B cell (primary cell): ENCODE results near the gene KLHL22. TPM values are rescaled to one million over a fixed set of nuclear protein-coding genes. Genes with fewer than 3 reads are reported as not detected.
A peak's percentile ranks its signal among the peaks of the same experiment; 100 is the strongest.

ENCODE experiments used
- ATAC-seq: fragments of 200-7000 bp; cut with Tn5 transposase; one replicate; pipeline ENCODE4 v1.10.0; 2021; ENCODE audit warnings: low read depth, mild to moderate bottlenecking, moderate number of reproducible peaks, moderate library complexity
- CTCF ChIA-PET: fragments of 350-600 bp; sonication (Branson Sonifier 250); formaldehyde crosslinking; loops from one replicate; lab custom pipeline; 2021; ENCODE audit warnings: antibody characterized with exemption, inconsistent platforms; lab: Charles Lee
- POLR2A ChIA-PET: fragments of 350-600 bp; sonication (Branson Sonifier 250); formaldehyde crosslinking; loops from one replicate; lab custom pipeline; 2021; ENCODE audit warnings: antibody characterized with exemption; lab: Charles Lee
- DNase-seq: peaks from one replicate; pipeline ENCODE4 v3.0.0; 2013
- H2AFZ ChIP-seq: 2 replicates; pipeline ENCODE4 v1.6.1; 2012; ENCODE audit warnings: mild to moderate bottlenecking, low read depth, low read length; ENCODE audit not compliant: insufficient read depth, poor library complexity, severe bottlenecking
- H3K27ac ChIP-seq, 2 donors: 1 replicate in 1 of 2; 2 replicates in 1 of 2; pipeline ENCODE4 v1.5.1; 2012 to 2013; ENCODE audit warnings: low read length in 2 of 2, mild to moderate bottlenecking in 2 of 2, moderate library complexity in 1 of 2
- H3K27me3 ChIP-seq, 4 experiments: fragments of 200-600 bp in 1 of 4; sonication (generic) in 1 of 4; replicated peaks in 1 of 4; 1 replicate in 2 of 4; 2 replicates in 2 of 4; pipeline versions ENCODE4 v1.6.1 to v1.7.0; 2013 to 2016; ENCODE audit warnings: low read length in 3 of 4, mild to moderate bottlenecking in 2 of 4, mixed read lengths in 1 of 4, moderate library complexity in 1 of 4; ENCODE audit not compliant: insufficient read depth in 4 of 4, control insufficient read depth in 3 of 4; ENCODE audit errors: control extremely low read depth in 1 of 4
- H3K36me3 ChIP-seq, 2 experiments: replicated peaks in 1 of 2; 1 replicate in 1 of 2; 2 replicates in 1 of 2; pipeline versions ENCODE4 v1.6.1 to v1.7.1; 2013; ENCODE audit warnings: low read length in 1 of 2; ENCODE audit not compliant: insufficient read depth in 2 of 2, control insufficient read depth in 1 of 2; ENCODE audit errors: control extremely low read depth in 1 of 2, extremely low read depth in 1 of 2
- H3K4me1 ChIP-seq, 2 donors: fragments of 200-600 bp in 1 of 2; sonication (generic) in 1 of 2; 1 replicate in 1 of 2; 2 replicates in 1 of 2; pipeline versions ENCODE4 v1.5.1 to v1.6.1; 2013 to 2017; ENCODE audit warnings: low read length in 2 of 2; ENCODE audit not compliant: control insufficient read depth in 2 of 2, insufficient read depth in 2 of 2
- H3K4me2 ChIP-seq: replicated peaks from 2 replicates; pipeline ENCODE3; 2012; ENCODE audit warnings: mild to moderate bottlenecking, low read depth, low read length; ENCODE audit not compliant: poor library complexity, severe bottlenecking
- H3K4me3 ChIP-seq, 5 experiments: fragments of 200-600 bp in 1 of 5; sonication (generic) in 1 of 5; 1 replicate in 3 of 5; 2 replicates in 2 of 5; pipeline versions ENCODE4 v1.5.1 to v1.7.0; 2011 to 2016; ENCODE audit warnings: low read length in 4 of 5, mild to moderate bottlenecking in 4 of 5, low read depth in 2 of 5, control low read depth in 1 of 5, moderate library complexity in 1 of 5; ENCODE audit not compliant: insufficient read depth in 1 of 5; ENCODE audit errors: control extremely low read depth in 1 of 5, extremely low read depth in 1 of 5
- H3K79me2 ChIP-seq: fragments of 200-600 bp; sonication (generic); one replicate; pipeline ENCODE4 v1.6.0; 2016; ENCODE audit warnings: low read length; ENCODE audit not compliant: control insufficient read depth, insufficient read depth
- H3K9ac ChIP-seq: fragments of 200-600 bp; sonication (generic); 2 replicates; pipeline ENCODE4 v1.6.1; 2017; ENCODE audit warnings: mild to moderate bottlenecking, low read length, moderate library complexity
- H3K9me3 ChIP-seq, 3 donors: one replicate each; pipeline versions ENCODE4 v1.6.1 to v1.7.1; 2013; ENCODE audit warnings: low read length in 2 of 3; ENCODE audit not compliant: control insufficient read depth in 2 of 3, insufficient read depth in 1 of 3; ENCODE audit errors: control extremely low read depth in 1 of 3
- H4K20me1 ChIP-seq: 2 replicates; pipeline ENCODE4 v1.6.0; 2012; ENCODE audit warnings: mild to moderate bottlenecking, low read length; ENCODE audit not compliant: insufficient read depth, control insufficient read depth, poor library complexity, severe bottlenecking
- H3K27ac Mint-ChIP-seq: one replicate; pipeline ENCODE4 v1.8.0; 2021; ENCODE audit warnings: mixed read lengths
- H3K27me3 Mint-ChIP-seq: one replicate; pipeline ENCODE4 v1.8.0; 2021; ENCODE audit warnings: mixed read lengths
- H3K4me1 Mint-ChIP-seq: one replicate; pipeline ENCODE4 v1.8.0; 2021; ENCODE audit warnings: mixed read lengths
- H3K4me3 Mint-ChIP-seq: one replicate; pipeline ENCODE4 v1.8.0; 2021; ENCODE audit warnings: mixed read lengths
- H3K9me3 Mint-ChIP-seq: one replicate; pipeline ENCODE4 v1.8.0; 2022; ENCODE audit warnings: mixed read lengths; ENCODE audit not compliant: insufficient read depth
- EZH2 ChIP-seq: IDR thresholded peaks from 2 replicates; pipeline ENCODE4 v1.6.1; 2012; ENCODE audit warnings: borderline replicate concordance, low read depth, mild to moderate bottlenecking, moderate library complexity, low read length; ENCODE audit not compliant: insufficient read depth, poor library complexity, severe bottlenecking
- WGBS: methylation state at CpG from one replicate; pipeline ENCODE4 v1.1.5; 2013; ENCODE audit warnings: missing lambda C conversion rate; ENCODE audit not compliant: insufficient coverage; 5-methylcytosine and 5-hydroxymethylcytosine counted together
- intact Hi-C: fragments of 100-400 bp; cut with micrococcal nuclease; formaldehyde crosslinking; loops from one replicate; pipeline ENCODE4 v1.10.0; 2022
- polyA plus RNA-seq: library from polyadenylated mRNA; depleted of rRNA; stranded (reverse); fragments of >200 nt; gene quantifications from 2 replicates; pipeline ENCODE4 v1.2.3, GENCODE V29; 2012
- total RNA-seq, 2 donors: library from RNA; stranded (reverse); fragments of 120-200 nt in 1 of 2; gene quantifications; 1 replicate in 1 of 2; 2 replicates in 1 of 2; pipeline versions ENCODE4 v1.2.3 to v1.2.4, GENCODE V29; 2013 to 2022
- TF ChIP-seq, protein P1 (sequence below): fragments of 200-600 bp; IDR thresholded peaks from one replicate; pipeline ENCODE4 v1.8.0; 2022; ENCODE audit warnings: antibody characterized with exemption, mild to moderate bottlenecking

KLHL22 gene
- total and polyA plus RNA-seq, 2 donors (not counting 1 experiment from before 2014, with no cell fraction given), result 37.0 to 45.6 TPM

DNA sequence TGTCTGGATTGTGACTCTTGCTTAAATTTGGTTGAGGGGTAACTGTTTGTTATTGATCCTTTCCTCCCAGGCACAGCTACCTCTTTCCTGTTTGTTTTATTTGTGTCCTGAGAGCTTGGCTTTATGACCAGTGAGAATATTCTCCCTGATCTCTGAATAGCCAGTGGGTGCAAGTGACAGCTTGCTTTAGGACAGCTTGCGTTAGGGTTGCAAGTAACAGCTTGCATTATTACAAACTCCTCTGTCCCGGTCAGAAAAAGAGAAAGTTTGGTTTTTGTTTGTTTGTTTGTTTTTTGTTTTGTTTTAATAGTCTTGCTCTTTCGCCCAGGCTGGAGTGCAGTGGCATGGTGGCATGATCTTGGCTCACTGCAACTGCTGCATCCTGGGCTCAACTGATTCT is 3.3 kb upstream of the KLHL22 start:
- ATAC-seq (no peak), DNase-seq (no peak)
- H3K9ac ChIP-seq, result no peak overlapping the region
- H3K9me3 ChIP-seq, result no peaks in the 10 kb centered on the region
- peaks cover 8% of the 10 kb centered on the region for H3K4me1 Mint-ChIP-seq
- CTCF ChIA-PET, result interaction anchor here (1.1 to 1.6 kb wide), 4 partner anchors 15 to 81 kb away, joined by 3 to 10 read pairs (median 5); no protein-coding TSS in a partner anchor
- H3K4me3 Mint-ChIP-seq, result no peak overlapping the region
- H3K27ac ChIP-seq, result no peak overlapping the region
- 50% methylated on average over 2 of the region's 3 CpGs for WGBS
- no peak overlapping the region for H3K4me2 ChIP-seq
- H3K27me3 ChIP-seq, result no peaks in the 10 kb centered on the region
- no peaks in the 10 kb centered on the region for H3K27me3 Mint-ChIP-seq
- POLR2A ChIA-PET, result no interaction called here
- peaks cover 10 to 20% of the 10 kb centered on the region in 2 donors for H3K4me1 ChIP-seq
- H2AFZ ChIP-seq, result no peak overlapping the region
- H4K20me1 ChIP-seq, result peaks cover 4% of the 10 kb centered on the region
- peaks cover 21% of the 10 kb centered on the region for H3K79me2 ChIP-seq
- H3K4me3 ChIP-seq, result no peak overlapping the region
- H3K27ac Mint-ChIP-seq, result no peak overlapping the region
- TF ChIP-seq, protein P1, sequence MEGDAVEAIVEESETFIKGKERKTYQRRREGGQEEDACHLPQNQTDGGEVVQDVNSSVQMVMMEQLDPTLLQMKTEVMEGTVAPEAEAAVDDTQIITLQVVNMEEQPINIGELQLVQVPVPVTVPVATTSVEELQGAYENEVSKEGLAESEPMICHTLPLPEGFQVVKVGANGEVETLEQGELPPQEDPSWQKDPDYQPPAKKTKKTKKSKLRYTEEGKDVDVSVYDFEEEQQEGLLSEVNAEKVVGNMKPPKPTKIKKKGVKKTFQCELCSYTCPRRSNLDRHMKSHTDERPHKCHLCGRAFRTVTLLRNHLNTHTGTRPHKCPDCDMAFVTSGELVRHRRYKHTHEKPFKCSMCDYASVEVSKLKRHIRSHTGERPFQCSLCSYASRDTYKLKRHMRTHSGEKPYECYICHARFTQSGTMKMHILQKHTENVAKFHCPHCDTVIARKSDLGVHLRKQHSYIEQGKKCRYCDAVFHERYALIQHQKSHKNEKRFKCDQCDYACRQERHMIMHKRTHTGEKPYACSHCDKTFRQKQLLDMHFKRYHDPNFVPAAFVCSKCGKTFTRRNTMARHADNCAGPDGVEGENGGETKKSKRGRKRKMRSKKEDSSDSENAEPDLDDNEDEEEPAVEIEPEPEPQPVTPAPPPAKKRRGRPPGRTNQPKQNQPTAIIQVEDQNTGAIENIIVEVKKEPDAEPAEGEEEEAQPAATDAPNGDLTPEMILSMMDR, result no peak
- H3K36me3 ChIP-seq, result no peaks in the 10 kb centered on the region
- intact Hi-C loops, result no loop called here
- no peaks in the 10 kb centered on the region for H3K9me3 Mint-ChIP-seq

DNA sequence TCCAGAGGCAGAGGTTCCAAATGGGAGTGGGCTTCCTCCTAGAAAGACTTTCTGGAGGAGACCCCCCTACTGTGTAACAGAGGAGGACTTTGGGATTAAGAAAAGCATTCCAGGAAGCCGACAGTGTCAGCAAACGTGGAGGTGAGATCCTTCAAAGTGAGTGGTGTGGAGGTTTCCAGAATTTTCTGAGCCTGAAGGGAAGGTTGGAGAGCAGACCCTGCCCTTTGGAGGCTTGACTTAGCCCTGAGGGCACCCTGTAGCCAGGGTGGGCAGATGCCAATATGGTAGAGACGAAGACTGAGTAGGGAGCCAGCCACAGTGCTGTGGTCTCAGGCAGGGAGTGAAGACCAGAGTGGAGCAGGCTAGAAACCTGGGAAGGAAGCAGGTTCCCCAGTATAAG is 1.8 kb upstream of the KLHL22 start:
- intact Hi-C loops, result no loop called here
- CTCF ChIA-PET, result interaction anchor here (1.3 to 1.6 kb wide), 3 partner anchors 33 to 79 kb away, joined by 3 to 10 read pairs (median 5); no protein-coding TSS in a partner anchor
- H4K20me1 ChIP-seq, result peaks cover 10% of the 10 kb centered on the region
- TF ChIP-seq EZH2, result no peak
- TF ChIP-seq, protein P1, result no peak
- H3K9me3 ChIP-seq, result no peaks in the 10 kb centered on the region
- no peak overlapping the region for H3K4me3 ChIP-seq
- no peak overlapping the region for H3K4me3 Mint-ChIP-seq
- no peak overlapping the region for H3K4me2 ChIP-seq
- no peak overlapping the region for H3K27ac ChIP-seq
- H2AFZ ChIP-seq, result no peak overlapping the region
- peaks cover 36% of the 10 kb centered on the region for H3K79me2 ChIP-seq
- DNase-seq, result peak; percentile 24
- no peaks in the 10 kb centered on the region for H3K36me3 ChIP-seq
- H3K27ac Mint-ChIP-seq, result peak overlapping the region; percentile 32
- no peaks in the 10 kb centered on the region for H3K9me3 Mint-ChIP-seq
- peaks cover 10 to 23% of the 10 kb centered on the region in 2 donors for H3K4me1 ChIP-seq
- WGBS, result 100% methylated on average over 3 of the region's 3 CpGs
- no peak for ATAC-seq
- no peak overlapping the region for H3K9ac ChIP-seq
- H3K27me3 ChIP-seq, result no peaks in the 10 kb centered on the region
- H3K27me3 Mint-ChIP-seq, result no peaks in the 10 kb centered on the region
- POLR2A ChIA-PET, result no interaction called here
- H3K4me1 Mint-ChIP-seq, result peaks cover 16% of the 10 kb centered on the region
